CD4-positive, alpha-beta memory T cell (primary cell): ENCODE results near the gene CD83. TPM values are rescaled to one million over a fixed set of nuclear protein-coding genes. Genes with fewer than 3 reads are reported as not detected.
A peak's percentile ranks its signal among the peaks of the same experiment; 100 is the strongest.

ENCODE experiments used
- CTCF ChIA-PET: fragments of 350-600 bp; sonication (Branson Sonifier 250); formaldehyde crosslinking; loops from one replicate; lab custom pipeline; 2021; ENCODE audit warnings: inconsistent platforms; ENCODE audit not compliant: partially characterized antibody; lab: Charles Lee
- POLR2A ChIA-PET: fragments of 350-600 bp; sonication (Branson Sonifier 250); formaldehyde crosslinking; loops from one replicate; lab custom pipeline; 2021; ENCODE audit not compliant: partially characterized antibody; lab: Charles Lee
- DNase-seq, 5 donors: peaks; one replicate each; pipeline versions ENCODE4 v3.0.0 to v3.0.0-alpha.2; 2020 to 2022; ENCODE audit warnings: mixed read lengths in 1 of 5
- H3K27ac ChIP-seq: one replicate; pipeline ENCODE4 v1.7.0; 2013; ENCODE audit warnings: low read depth, low read length
- H3K27me3 ChIP-seq: 2 replicates; pipeline ENCODE4 v1.7.0; 2013; ENCODE audit warnings: mild to moderate bottlenecking, low read length, moderate library complexity; ENCODE audit not compliant: insufficient read depth
- H3K36me3 ChIP-seq: 2 replicates; pipeline ENCODE4 v1.7.0; 2013; ENCODE audit warnings: mild to moderate bottlenecking, low read length, moderate library complexity; ENCODE audit not compliant: insufficient read depth
- H3K4me1 ChIP-seq: 2 replicates; pipeline ENCODE4 v1.7.0; 2013; ENCODE audit warnings: mild to moderate bottlenecking, low read length, moderate library complexity; ENCODE audit not compliant: insufficient read depth
- H3K4me3 ChIP-seq, 2 donors: one replicate each; pipeline ENCODE4 v1.7.0; 2013; ENCODE audit warnings: low read length in 2 of 2, mild to moderate bottlenecking in 1 of 2
- H3K9me3 ChIP-seq, 2 donors: one replicate each; pipeline ENCODE4 v1.7.0; 2013; ENCODE audit warnings: low read length in 2 of 2, control low read depth in 1 of 2; ENCODE audit not compliant: control insufficient read depth in 1 of 2
- H3K27ac Mint-ChIP-seq, 7 donors: one replicate each; pipeline ENCODE4 v1.8.0; 2020 to 2021; ENCODE audit warnings: mixed read lengths in 7 of 7, mild to moderate bottlenecking in 6 of 7, inconsistent platforms in 3 of 7, moderate library complexity in 3 of 7
- H3K27me3 Mint-ChIP-seq, 2 donors: one replicate each; pipeline ENCODE4 v1.8.0; 2020 to 2021; ENCODE audit warnings: mixed read lengths in 2 of 2
- H3K36me3 Mint-ChIP-seq, 2 donors: one replicate each; pipeline ENCODE4 v1.8.0; 2020 to 2021; ENCODE audit warnings: mixed read lengths in 2 of 2, inconsistent platforms in 1 of 2, mild to moderate bottlenecking in 1 of 2
- H3K4me1 Mint-ChIP-seq, 4 donors: one replicate each; pipeline ENCODE4 v1.8.0; 2020 to 2021; ENCODE audit warnings: mixed read lengths in 4 of 4, mild to moderate bottlenecking in 1 of 4
- H3K4me3 Mint-ChIP-seq, 8 donors: one replicate each; pipeline ENCODE4 v1.8.0; 2020 to 2021; ENCODE audit warnings: mixed read lengths in 8 of 8, mild to moderate bottlenecking in 7 of 8, moderate library complexity in 6 of 8, inconsistent platforms in 3 of 8
- H3K9me3 Mint-ChIP-seq, 8 donors: one replicate each; pipeline ENCODE4 v1.8.0; 2020 to 2021; ENCODE audit warnings: mixed read lengths in 8 of 8, mild to moderate bottlenecking in 5 of 8, inconsistent platforms in 3 of 8, moderate library complexity in 1 of 8
- intact Hi-C: fragments of 100-400 bp; cut with micrococcal nuclease; formaldehyde crosslinking; loops from one replicate; pipeline ENCODE4 v1.15.1; 2023
- polyA plus RNA-seq, 2 donors: library from polyadenylated mRNA; unstranded; fragments of 300-500 nt; fragmentation: Illumina TruSeq; gene quantifications; one replicate each; pipeline ENCODE4 v1.2.3, GENCODE V29; 2021
- total RNA-seq, 2 experiments: library from RNA; stranded (reverse); gene quantifications; one replicate each; pipeline ENCODE4 v1.2.3, GENCODE V29; 2021

CD83 gene
- total and polyA plus RNA-seq, 4 experiments from 2014 or later = 4.8 to 10.6 (median 6.4) TPM

- POLR2A ChIA-PET = interaction anchor here (0.9 to 2.3 kb wide), 5 partner anchors 8 to 500 kb away, joined by 3 to 15 read pairs (median 6); partner anchors contain the start of genes CD83, NOL7 and SIRT5
- Histone ChIP-seq H3K4me1 (peaks cover 17% of the 10 kb centered on the region), H3K27ac (peak overlapping the region; percentile 60), H3K9me3 (no peaks in the 10 kb centered on the region), H3K4me3 (peak overlapping the region; percentile 5 to 79), H3K36me3 (no peaks in the 10 kb centered on the region), H3K27me3 (no peaks in the 10 kb centered on the region)
- H3K4me3 Mint-ChIP-seq = peak overlapping the region; percentile 81 to 93 (median 89)
- H3K27me3 Mint-ChIP-seq = peaks cover 0 to 2% of the 10 kb centered on the region in 2 donors
- peak overlapping the region; percentile 75 to 97 (median 96) for H3K27ac Mint-ChIP-seq
- no peaks in the 10 kb centered on the region for H3K36me3 Mint-ChIP-seq
- peaks cover 0 to 2% (median 0%) of the 10 kb centered on the region in 8 donors for H3K9me3 Mint-ChIP-seq
- H3K4me1 Mint-ChIP-seq = peaks cover 17 to 37% (median 24%) of the 10 kb centered on the region in 4 donors
- CTCF ChIA-PET = interaction anchor here (0.6 to 9.8 kb wide), 6 partner anchors 7 to 166 kb away, joined by 3 to 73 read pairs (median 4); no protein-coding TSS in a partner anchor
- peak in 1 of 5 donors; percentile 1 for DNase-seq
- intact Hi-C loops = loop anchor here (2.0 kb wide), 1 partner anchor 42 kb away; the partner anchor contains the start of gene CD83
These were observed 43.0 kb upstream of the CD83 start for GRCh38 chr6:14074476-14075094.

GRCh38 chr6:14075095-14075503, 42.5 kb upstream of the CD83 start:
- ChIA-PET POLR2A (interaction anchor here (0.9 to 2.3 kb wide), 5 partner anchors 9 to 500 kb away, joined by 3 to 15 read pairs (median 6); partner anchors contain the start of genes CD83, NOL7 and SIRT5), CTCF (interaction anchor here (1.0 to 9.8 kb wide), 4 partner anchors 8 to 70 kb away, joined by 3 to 73 read pairs (median 5); no protein-coding TSS in a partner anchor)
- peak overlapping the region; percentile 60 for H3K27ac ChIP-seq
- intact Hi-C loops = loop anchor here (2.0 kb wide), 1 partner anchor 42 kb away; the partner anchor contains the start of gene CD83
- Mint-ChIP-seq H3K36me3 (no peaks in the 10 kb centered on the region), H3K27ac (peak overlapping the region; percentile 75 to 97 (median 96)), H3K4me1 (peaks cover 17 to 37% (median 24%) of the 10 kb centered on the region in 4 donors), H3K4me3 (peak overlapping the region; percentile 81 to 93 (median 89)), H3K9me3 (peaks cover 0 to 2% (median 0%) of the 10 kb centered on the region in 8 donors), H3K27me3 (peaks cover 0 to 2% of the 10 kb centered on the region in 2 donors)
- H3K36me3 ChIP-seq = no peaks in the 10 kb centered on the region
- no peaks in the 10 kb centered on the region for H3K27me3 ChIP-seq
- peak overlapping the region; percentile 5 to 79 for H3K4me3 ChIP-seq
- no peaks in the 10 kb centered on the region for H3K9me3 ChIP-seq
- peaks cover 17% of the 10 kb centered on the region for H3K4me1 ChIP-seq
- peak; percentile 50 to 70 (median 57) for DNase-seq

GRCh38 chr6:14077193-14077867, 40.2 kb upstream of the CD83 start:
- Histone ChIP-seq H3K27ac (no peak overlapping the region), H3K4me1 (peaks cover 17% of the 10 kb centered on the region), H3K9me3 (no peaks in the 10 kb centered on the region), H3K36me3 (no peaks in the 10 kb centered on the region), H3K27me3 (no peaks in the 10 kb centered on the region), H3K4me3 (no peak overlapping the region)
- POLR2A ChIA-PET = interaction anchor here (0.5 to 1.1 kb wide), 2 partner anchors 33 to 264 kb away, joined by 3 read pairs; no protein-coding TSS in a partner anchor
- Mint-ChIP-seq H3K4me3 (no peak overlapping the region), H3K9me3 (peaks cover 0 to 2% (median 0%) of the 10 kb centered on the region in 8 donors), H3K4me1 (peaks cover 17 to 37% (median 23%) of the 10 kb centered on the region in 4 donors), H3K27me3 (peaks cover 0 to 2% of the 10 kb centered on the region in 2 donors), H3K27ac (peak overlapping the region in 1 of 7 donors; percentile 4), H3K36me3 (no peaks in the 10 kb centered on the region)
- intact Hi-C loops = no loop called here
- no peak for DNase-seq
- CTCF ChIA-PET = interaction anchor here (1.1 to 9.8 kb wide), 3 partner anchors 10 to 169 kb away, joined by 3 to 73 read pairs (median 4); no protein-coding TSS in a partner anchor

- Mint-ChIP-seq H3K27ac (no peak overlapping the region), H3K36me3 (no peaks in the 10 kb centered on the region), H3K27me3 (peaks cover 0 to 2% of the 10 kb centered on the region in 2 donors), H3K4me1 (peaks cover 11 to 26% (median 13%) of the 10 kb centered on the region in 4 donors), H3K9me3 (no peaks in the 10 kb centered on the region), H3K4me3 (no peak overlapping the region)
- ChIA-PET CTCF (interaction anchor here (1.1 to 9.8 kb wide), 3 partner anchors 12 to 93 kb away, joined by 3 to 73 read pairs (median 3); no protein-coding TSS in a partner anchor), POLR2A (no interaction called here)
- peaks cover 13% of the 10 kb centered on the region for H3K4me1 ChIP-seq
- no peak overlapping the region for H3K27ac ChIP-seq
- no peaks in the 10 kb centered on the region for H3K9me3 ChIP-seq
- DNase-seq = no peak
- no peaks in the 10 kb centered on the region for H3K36me3 ChIP-seq
- H3K27me3 ChIP-seq = no peaks in the 10 kb centered on the region
- intact Hi-C loops = no loop called here
- H3K4me3 ChIP-seq = no peak overlapping the region
These were observed 38.1 kb upstream of the CD83 start for GRCh38 chr6:14079433-14079832.

GRCh38 chr6:14079971-14080370, 37.6 kb upstream of the CD83 start:
- no peak overlapping the region for H3K4me3 Mint-ChIP-seq
- no peak overlapping the region for H3K27ac ChIP-seq
- H3K27ac Mint-ChIP-seq = peak overlapping the region in 1 of 7 donors; percentile 60
- ChIA-PET CTCF (interaction anchor here (1.1 to 9.8 kb wide), 2 partner anchors 13 to 209 kb away, joined by 3 to 73 read pairs; no protein-coding TSS in a partner anchor), POLR2A (no interaction called here)
- H3K27me3 Mint-ChIP-seq = peaks cover 0 to 2% of the 10 kb centered on the region in 2 donors
- H3K36me3 ChIP-seq = no peaks in the 10 kb centered on the region
- no peaks in the 10 kb centered on the region for H3K9me3 ChIP-seq
- H3K4me1 ChIP-seq = peaks cover 7% of the 10 kb centered on the region
- peaks cover 6 to 20% (median 9%) of the 10 kb centered on the region in 4 donors for H3K4me1 Mint-ChIP-seq
- H3K36me3 Mint-ChIP-seq = no peaks in the 10 kb centered on the region
- H3K9me3 Mint-ChIP-seq = no peaks in the 10 kb centered on the region
- H3K27me3 ChIP-seq = no peaks in the 10 kb centered on the region
- no peak for DNase-seq
- H3K4me3 ChIP-seq = no peak overlapping the region
- intact Hi-C loops = no loop called here

- H3K9me3 Mint-ChIP-seq = no peaks in the 10 kb centered on the region
- intact Hi-C loops = no loop called here
- H3K36me3 Mint-ChIP-seq = no peaks in the 10 kb centered on the region
These were observed 36.4 kb upstream of the CD83 start for GRCh38 chr6:14081126-14081525.

More at GRCh38 chr6:14081126-14081525, 36.4 kb upstream of the CD83 start:
- Mint-ChIP-seq H3K4me3 (no peak overlapping the region), H3K27ac (no peak overlapping the region), H3K27me3 (peaks cover 0 to 2% of the 10 kb centered on the region in 2 donors), H3K4me1 (peaks cover 2 to 14% (median 4%) of the 10 kb centered on the region in 4 donors)
- CTCF ChIA-PET = interaction anchor here (9.8 kb wide), 1 partner anchor 14 kb away, joined by 73 read pairs; no protein-coding TSS in a partner anchor
- POLR2A ChIA-PET = no interaction called here
- Histone ChIP-seq H3K27ac (no peak overlapping the region), H3K27me3 (no peaks in the 10 kb centered on the region), H3K9me3 (no peaks in the 10 kb centered on the region), H3K4me1 (peaks cover 4% of the 10 kb centered on the region), H3K36me3 (no peaks in the 10 kb centered on the region), H3K4me3 (no peak overlapping the region)
- DNase-seq = no peak
